HCT116 (cell line): ENCODE results near the gene USP10. TPM values are rescaled to one million over a fixed set of nuclear protein-coding genes. Genes with fewer than 3 reads are reported as not detected.

Experiments
- ATAC-seq: fragments of 200-7000 bp; cut with Tn5 transposase; 2 replicates; pipeline ENCODE4 v1.9.1; 2020; ENCODE audit warnings: mild to moderate bottlenecking, moderate library complexity
- BruUV-seq: library from RNA; stranded (reverse); fragments of 400-500 nt; replicated peaks from 2 replicates; lab custom pipeline; 2021; lab: Mats Ljungman, UMichigan
- CTCF ChIA-PET: fragments of 300-600 bp; sonication (Branson Sonifier 250); formaldehyde crosslinking; loops from one replicate; lab custom pipeline; 2021; ENCODE audit warnings: antibody characterized with exemption; lab: Charles Lee
- POLR2A ChIA-PET: fragments of 300-600, 350-600 bp; sonication (Branson Sonifier 250); formaldehyde crosslinking; loops from one replicate; lab custom pipeline; 2021; ENCODE audit warnings: antibody characterized with exemption; lab: Charles Lee
- RAD21 ChIA-PET, 2 experiments: fragments of 300-600 bp; sonication (Branson Sonifier 250); formaldehyde crosslinking; loops; one replicate each; lab custom pipeline; 2023; ENCODE audit warnings: low total read pairs in 2 of 2; ENCODE audit not compliant: uncharacterized antibody in 2 of 2, unreplicated experiment in 2 of 2, low non-redundant PET in 1 of 2; lab: Charles Lee
- DNase-seq: peaks from one replicate; pipeline ENCODE4 v3.0.0-alpha.2; 2010; ENCODE audit warnings: low read depth, low spot score
- H2AFZ ChIP-seq: fragments of 200-600 bp; shearing (Covaris generic), sonication (generic); 2 replicates; pipeline ENCODE4 v1.6.1; 2017; ENCODE audit warnings: low read depth, mixed run types, mixed read lengths, antibody characterized with exemption, low read length; ENCODE audit not compliant: poor library complexity, severe bottlenecking
- H3K27ac ChIP-seq: 2 replicates; pipeline ENCODE4 v1.5.1; 2012; ENCODE audit warnings: low read depth, low read length
- H3K27me3 ChIP-seq: fragments of 200-600 bp; sonication (generic); 2 replicates; pipeline ENCODE4 v1.6.1; 2016; ENCODE audit warnings: mixed run types, low read length, mixed read lengths; ENCODE audit not compliant: insufficient read depth
- H3K36me3 ChIP-seq, 2 experiments: fragments of 200-500 bp in 1 of 2; fragments of 200-600 bp in 1 of 2; sonication (Bioruptor generic) in 1 of 2; sonication (generic) in 1 of 2; 2 replicates each; pipeline versions ENCODE4 v1.5.1 to v1.6.1; 2014 to 2016; ENCODE audit warnings: low read length in 2 of 2, inconsistent platforms in 1 of 2, mixed read lengths in 1 of 2, mixed run types in 1 of 2; ENCODE audit not compliant: insufficient read depth in 2 of 2, control insufficient read depth in 1 of 2
- H3K4me1 ChIP-seq, 2 experiments: fragments of 200-600 bp in 1 of 2; sonication (generic) in 1 of 2; 2 replicates each; pipeline versions ENCODE4 v1.5.1 to v1.6.1; 2012 to 2017; ENCODE audit warnings: low read length in 2 of 2, inconsistent platforms in 1 of 2, mild to moderate bottlenecking in 1 of 2, mixed read lengths in 1 of 2, mixed run types in 1 of 2, moderate library complexity in 1 of 2; ENCODE audit not compliant: insufficient read depth in 2 of 2, control insufficient read depth in 1 of 2
- H3K4me2 ChIP-seq: fragments of 200-600 bp; sonication (generic); 2 replicates; pipeline ENCODE4 v1.6.1; 2017; ENCODE audit warnings: mixed run types, low read length, mixed read lengths
- H3K4me3 ChIP-seq, 2 experiments: fragments of 200-600 bp in 1 of 2; sonication (generic) in 1 of 2; replicated peaks in 1 of 2; 2 replicates each; pipeline ENCODE4 v1.5.1; 2011 to 2016; ENCODE audit warnings: low read length in 2 of 2, control low read depth in 1 of 2, low read depth in 1 of 2, mild to moderate bottlenecking in 1 of 2, mixed read lengths in 1 of 2, mixed run types in 1 of 2
- H3K79me2 ChIP-seq: fragments of 200-600 bp; sonication (generic); 2 replicates; pipeline ENCODE4 v1.6.1; 2017; ENCODE audit warnings: mild to moderate bottlenecking, mixed run types, low read length, moderate library complexity, mixed read lengths; ENCODE audit not compliant: insufficient read depth
- H3K9ac ChIP-seq: fragments of 200-600 bp; sonication (generic); 2 replicates; pipeline ENCODE4 v1.6.1; 2016; ENCODE audit warnings: low read length, mixed read lengths
- H3K9me2 ChIP-seq: fragments of 200-600 bp; sonication (generic), shearing (Covaris generic); 2 replicates; pipeline ENCODE4 v1.6.1; 2017; ENCODE audit warnings: mixed run types, mild to moderate bottlenecking, moderate library complexity; ENCODE audit not compliant: insufficient read depth
- H3K9me3 ChIP-seq, 2 experiments: fragments of 200-500 bp in 1 of 2; fragments of 200-600 bp in 1 of 2; sonication (Bioruptor generic) in 1 of 2; sonication (generic) in 1 of 2; 2 replicates each; pipeline ENCODE4 v1.6.1; 2014 to 2017; ENCODE audit warnings: low read length in 2 of 2, mixed read lengths in 2 of 2, inconsistent platforms in 1 of 2, low read depth in 1 of 2, mild to moderate bottlenecking in 1 of 2, mixed run types in 1 of 2, moderate library complexity in 1 of 2; ENCODE audit not compliant: control insufficient read depth in 1 of 2, insufficient read depth in 1 of 2
- H4K20me1 ChIP-seq: fragments of 200-600 bp; sonication (generic), shearing (Covaris generic); 2 replicates; pipeline ENCODE4 v1.6.1; 2017; ENCODE audit warnings: mixed run types, mild to moderate bottlenecking, moderate library complexity; ENCODE audit not compliant: insufficient read depth
- CBX3 ChIP-seq: IDR thresholded peaks from 2 replicates; pipeline ENCODE4 v1.6.1; 2012; ENCODE audit warnings: low read depth
- CEBPB ChIP-seq: IDR thresholded peaks from 2 replicates; pipeline ENCODE4 v1.6.1; 2012; ENCODE audit warnings: low read depth
- EGR1 ChIP-seq: IDR thresholded peaks from 2 replicates; pipeline ENCODE4 v1.6.1; 2012; ENCODE audit warnings: low read depth
- EZH2 ChIP-seq: fragments of 200-600 bp; sonication (generic); IDR thresholded peaks from 2 replicates; pipeline ENCODE4 v1.6.1; 2017; ENCODE audit warnings: antibody characterized with exemption, mixed run types
- POLR2A ChIP-seq: IDR thresholded peaks from 2 replicates; pipeline ENCODE4 v1.7.0; 2011; ENCODE audit warnings: borderline replicate concordance; ENCODE audit not compliant: insufficient read depth, insufficient read length; ENCODE audit errors: extremely low read depth
- POLR2AphosphoS5 ChIP-seq: IDR thresholded peaks from 2 replicates; pipeline ENCODE4 v1.6.1; 2011; ENCODE audit warnings: mild to moderate bottlenecking, low read depth, low read length, moderate library complexity
- RAD21 ChIP-seq: IDR thresholded peaks from 2 replicates; pipeline ENCODE4 v1.6.1; 2012; ENCODE audit warnings: low read depth, mild to moderate bottlenecking
- SIN3A ChIP-seq: IDR thresholded peaks from 2 replicates; pipeline ENCODE4 v1.6.1; 2012; ENCODE audit warnings: low read depth
- SP1 ChIP-seq: IDR thresholded peaks from 2 replicates; pipeline ENCODE4 v1.6.1; 2012; ENCODE audit warnings: low read depth
- SRF ChIP-seq: IDR thresholded peaks from 2 replicates; pipeline ENCODE4 v1.6.1; 2012; ENCODE audit warnings: low read depth
- ZFX ChIP-seq: fragments of 450-650 bp; IDR thresholded peaks from 2 replicates; pipeline ENCODE4 v1.6.1; 2017
- ZNF274 ChIP-seq: fragments of 200-500 bp; sonication (Bioruptor generic); IDR thresholded peaks from 2 replicates; pipeline ENCODE4 v1.6.1; 2014; ENCODE audit warnings: mild to moderate bottlenecking, low read depth, low read length, inconsistent platforms
- intact Hi-C: fragments of 100-400 bp; cut with micrococcal nuclease; formaldehyde crosslinking; loops from 2 replicates; pipeline ENCODE4 v1.10.0; 2022
- total RNA-seq: library from RNA; stranded (reverse); gene quantifications from one replicate; pipeline ENCODE4 v1.2.1, GENCODE V29; 2021; ENCODE audit not compliant: unreplicated experiment
- TF ChIP-seq, protein P1 (sequence below): IDR thresholded peaks from 2 replicates; pipeline ENCODE4 v1.6.1; 2012; ENCODE audit warnings: low read depth
- TF ChIP-seq, protein P2 (sequence below): IDR thresholded peaks from 2 replicates; pipeline ENCODE4 v1.6.1; 2012
- TF ChIP-seq, protein P3 (sequence below), 3 experiments: fragments of 200-600 bp in 1 of 3; sonication (generic) in 1 of 3; IDR thresholded peaks in 2 of 3; conservative IDR thresholded peaks in 1 of 3; 2 replicates each; pipeline ENCODE4 v1.5.1; 2012 to 2017; ENCODE audit warnings: low read depth in 2 of 3, low read length in 2 of 3, antibody characterized with exemption in 1 of 3, borderline replicate concordance in 1 of 3, control low read depth in 1 of 3, mild to moderate bottlenecking in 1 of 3, mixed read lengths in 1 of 3, mixed run types in 1 of 3, moderate library complexity in 1 of 3; ENCODE audit not compliant: insufficient read depth in 1 of 3

Gene USP10
- total RNA-seq, 1 experiment from 2014 or later: 175 TPM

DNA sequence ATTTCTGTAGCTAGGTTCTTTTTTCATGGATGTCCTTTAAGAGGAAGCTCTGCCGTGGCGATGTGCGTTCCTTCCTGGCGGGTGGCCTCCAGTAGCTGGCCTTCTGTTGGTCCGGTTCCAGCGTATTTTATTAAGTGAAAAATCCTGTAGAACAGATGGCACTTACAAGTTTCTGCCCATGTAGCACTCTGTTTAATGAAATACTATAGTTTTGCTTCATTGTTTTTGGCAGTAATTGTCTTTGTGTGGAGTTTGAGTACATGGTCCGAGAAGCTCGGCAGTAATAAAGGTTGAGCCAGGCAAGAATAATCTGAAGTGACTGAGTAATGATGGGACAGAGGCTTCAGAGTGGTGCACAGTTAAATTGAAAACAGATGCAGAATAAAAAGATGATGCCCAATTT, 20.4 kb downstream of the USP10 start:
- H4K20me1 ChIP-seq: peaks cover 78% of the 10 kb centered on the region
- CTCF ChIA-PET: interaction anchor here (1.3 to 2.7 kb wide), 2 partner anchors 18 to 48 kb away, joined by 4 to 11 read pairs; no protein-coding TSS in a partner anchor
- POLR2A ChIA-PET: interaction anchor here (1.5 to 2.1 kb wide), 2 partner anchors 17 to 25 kb away, joined by 4 to 5 read pairs; no protein-coding TSS in a partner anchor

DNA sequence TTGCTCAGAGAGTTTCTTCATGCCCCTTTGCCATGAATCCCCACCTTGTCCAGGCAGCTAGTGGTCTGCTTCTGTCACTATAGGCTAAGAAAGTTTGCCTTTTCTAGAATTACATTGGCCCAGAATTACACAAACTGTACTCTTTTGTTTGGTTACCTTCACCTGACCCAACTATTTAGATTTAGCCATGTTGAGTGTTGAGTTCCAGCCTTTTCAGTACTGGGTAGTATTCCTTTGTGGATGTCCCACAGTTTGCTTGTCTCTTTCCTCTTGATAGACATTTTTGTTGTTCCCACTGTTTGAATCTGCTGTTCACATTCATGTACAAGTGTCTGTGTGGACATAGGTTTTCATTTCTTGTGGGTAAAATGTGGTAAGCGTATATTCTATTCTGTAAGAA, 22.3 kb downstream of the USP10 start:
- CTCF ChIA-PET: no interaction called here
- H3K36me3 ChIP-seq: no peaks in the 10 kb centered on the region; a peak in 1 of 4 replicates
- no peak for DNase-seq
- H3K9me3 ChIP-seq: no peaks in the 10 kb centered on the region
- H3K4me1 ChIP-seq: peaks cover 22 to 33% of the 10 kb centered on the region in 2 experiments; a peak in 3 of 4 replicates
- no peaks in the 10 kb centered on the region for H3K27me3 ChIP-seq
- H4K20me1 ChIP-seq: peaks cover 76% of the 10 kb centered on the region
- H3K4me2 ChIP-seq: no peak overlapping the region
- RAD21 ChIA-PET: no interaction called here
- H3K4me3 ChIP-seq: no peak overlapping the region
- no TSS peak for BruUV-seq
- ATAC-seq: no peak
- intact Hi-C loops: no loop called here
- peaks cover 100% of the 10 kb centered on the region for H3K79me2 ChIP-seq
- H2AFZ ChIP-seq: no peak overlapping the region
- POLR2A ChIA-PET: no interaction called here
- H3K9ac ChIP-seq: no peak overlapping the region
- H3K27ac ChIP-seq: no peak overlapping the region
- H3K9me2 ChIP-seq: no peaks in the 10 kb centered on the region
- TF ChIP-seq, protein P1, sequence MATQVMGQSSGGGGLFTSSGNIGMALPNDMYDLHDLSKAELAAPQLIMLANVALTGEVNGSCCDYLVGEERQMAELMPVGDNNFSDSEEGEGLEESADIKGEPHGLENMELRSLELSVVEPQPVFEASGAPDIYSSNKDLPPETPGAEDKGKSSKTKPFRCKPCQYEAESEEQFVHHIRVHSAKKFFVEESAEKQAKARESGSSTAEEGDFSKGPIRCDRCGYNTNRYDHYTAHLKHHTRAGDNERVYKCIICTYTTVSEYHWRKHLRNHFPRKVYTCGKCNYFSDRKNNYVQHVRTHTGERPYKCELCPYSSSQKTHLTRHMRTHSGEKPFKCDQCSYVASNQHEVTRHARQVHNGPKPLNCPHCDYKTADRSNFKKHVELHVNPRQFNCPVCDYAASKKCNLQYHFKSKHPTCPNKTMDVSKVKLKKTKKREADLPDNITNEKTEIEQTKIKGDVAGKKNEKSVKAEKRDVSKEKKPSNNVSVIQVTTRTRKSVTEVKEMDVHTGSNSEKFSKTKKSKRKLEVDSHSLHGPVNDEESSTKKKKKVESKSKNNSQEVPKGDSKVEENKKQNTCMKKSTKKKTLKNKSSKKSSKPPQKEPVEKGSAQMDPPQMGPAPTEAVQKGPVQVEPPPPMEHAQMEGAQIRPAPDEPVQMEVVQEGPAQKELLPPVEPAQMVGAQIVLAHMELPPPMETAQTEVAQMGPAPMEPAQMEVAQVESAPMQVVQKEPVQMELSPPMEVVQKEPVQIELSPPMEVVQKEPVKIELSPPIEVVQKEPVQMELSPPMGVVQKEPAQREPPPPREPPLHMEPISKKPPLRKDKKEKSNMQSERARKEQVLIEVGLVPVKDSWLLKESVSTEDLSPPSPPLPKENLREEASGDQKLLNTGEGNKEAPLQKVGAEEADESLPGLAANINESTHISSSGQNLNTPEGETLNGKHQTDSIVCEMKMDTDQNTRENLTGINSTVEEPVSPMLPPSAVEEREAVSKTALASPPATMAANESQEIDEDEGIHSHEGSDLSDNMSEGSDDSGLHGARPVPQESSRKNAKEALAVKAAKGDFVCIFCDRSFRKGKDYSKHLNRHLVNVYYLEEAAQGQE: no peak
- TF ChIP-seq SIN3A (no peak), SP1 (no peak), CBX3 (no peak), SRF (no peak), POLR2AphosphoS5 (no peak), EGR1 (no peak), RAD21 (no peak), EZH2 (no peak), ZFX (no peak), POLR2A (no peak)
- TF ChIP-seq, protein P2, sequence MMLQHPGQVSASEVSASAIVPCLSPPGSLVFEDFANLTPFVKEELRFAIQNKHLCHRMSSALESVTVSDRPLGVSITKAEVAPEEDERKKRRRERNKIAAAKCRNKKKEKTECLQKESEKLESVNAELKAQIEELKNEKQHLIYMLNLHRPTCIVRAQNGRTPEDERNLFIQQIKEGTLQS: no peak
- TF ChIP-seq, protein P3, sequence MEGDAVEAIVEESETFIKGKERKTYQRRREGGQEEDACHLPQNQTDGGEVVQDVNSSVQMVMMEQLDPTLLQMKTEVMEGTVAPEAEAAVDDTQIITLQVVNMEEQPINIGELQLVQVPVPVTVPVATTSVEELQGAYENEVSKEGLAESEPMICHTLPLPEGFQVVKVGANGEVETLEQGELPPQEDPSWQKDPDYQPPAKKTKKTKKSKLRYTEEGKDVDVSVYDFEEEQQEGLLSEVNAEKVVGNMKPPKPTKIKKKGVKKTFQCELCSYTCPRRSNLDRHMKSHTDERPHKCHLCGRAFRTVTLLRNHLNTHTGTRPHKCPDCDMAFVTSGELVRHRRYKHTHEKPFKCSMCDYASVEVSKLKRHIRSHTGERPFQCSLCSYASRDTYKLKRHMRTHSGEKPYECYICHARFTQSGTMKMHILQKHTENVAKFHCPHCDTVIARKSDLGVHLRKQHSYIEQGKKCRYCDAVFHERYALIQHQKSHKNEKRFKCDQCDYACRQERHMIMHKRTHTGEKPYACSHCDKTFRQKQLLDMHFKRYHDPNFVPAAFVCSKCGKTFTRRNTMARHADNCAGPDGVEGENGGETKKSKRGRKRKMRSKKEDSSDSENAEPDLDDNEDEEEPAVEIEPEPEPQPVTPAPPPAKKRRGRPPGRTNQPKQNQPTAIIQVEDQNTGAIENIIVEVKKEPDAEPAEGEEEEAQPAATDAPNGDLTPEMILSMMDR (IDR thresholded peaks at IDR 0.05 in 2 of 3, conservative IDR thresholded peaks at IDR 0.05 in 1 of 3; ENCODE audit: borderline replicate concordance in 1 of 3, insufficient read depth in 1 of 3, low read depth in 2 of 3, low read length in 2 of 3): no peak

More for the DNA sequence above, 20.4 kb downstream of the USP10 start:
- Histone ChIP-seq H3K27me3 (no peaks in the 10 kb centered on the region), H3K9me2 (no peaks in the 10 kb centered on the region), H3K27ac (no peak overlapping the region), H3K9me3 (no peaks in the 10 kb centered on the region), H2AFZ (no peak overlapping the region), H3K4me1 (peaks cover 10 to 19% of the 10 kb centered on the region in 2 experiments; a peak in 3 of 4 replicates), H3K4me3 (no peak overlapping the region), H3K4me2 (no peak overlapping the region), H3K36me3 (peaks cover 0 to 6% of the 10 kb centered on the region in 2 experiments; a peak in 1 of 4 replicates), H3K9ac (no peak overlapping the region), H3K79me2 (peaks cover 100% of the 10 kb centered on the region)
- ATAC-seq (no peak), DNase-seq (no peak)
- no TSS peak for BruUV-seq
- intact Hi-C loops: no loop called here
- TF ChIP-seq POLR2A (no peak), SIN3A (no peak), ZFX (no peak), CEBPB (no peak), ZNF274 (no peak)
- RAD21 ChIA-PET: no interaction called here
